Muscle layer of colon (tissue), 2 donors: Measurements from ENCODE around the gene TMEM88.
A peak's percentile ranks its signal among the peaks of the same experiment; 100 is the strongest.
"Not testable (repeated sequence)": the region's sequence is repeated elsewhere in the genome, so short reads cannot be mapped to it uniquely, and the experiment has no call there.

Experiments used
- H3K27ac ChIP-seq: one replicate; pipeline ENCODE4 v1.7.0; 2013; ENCODE audit warnings: low read depth, mild to moderate bottlenecking, low read length, moderate library complexity
- H3K27me3 ChIP-seq, 2 donors: one replicate each; pipeline ENCODE4 v1.7.0; 2013; ENCODE audit warnings: low read length in 2 of 2, mild to moderate bottlenecking in 2 of 2; ENCODE audit not compliant: insufficient read depth in 2 of 2, control insufficient read depth in 1 of 2
- H3K36me3 ChIP-seq: one replicate; pipeline ENCODE4 v1.7.0; 2013; ENCODE audit warnings: mild to moderate bottlenecking, low read length; ENCODE audit not compliant: insufficient read depth
- H3K4me1 ChIP-seq: one replicate; pipeline ENCODE4 v1.7.0; 2013; ENCODE audit warnings: mild to moderate bottlenecking, low read length; ENCODE audit not compliant: insufficient read depth
- H3K4me3 ChIP-seq, 2 donors: one replicate each; pipeline ENCODE4 v1.7.0; 2013; ENCODE audit warnings: low read length in 2 of 2, low read depth in 1 of 2, mild to moderate bottlenecking in 1 of 2, moderate library complexity in 1 of 2
- H3K9ac ChIP-seq: one replicate; pipeline ENCODE4 v1.7.0; 2013; ENCODE audit warnings: low read length
- H3K9me3 ChIP-seq: one replicate; pipeline ENCODE4 v1.7.0; 2013; ENCODE audit warnings: mild to moderate bottlenecking, low read length
- donor health status: abdominal sarcoma.
- donor health status: Adenocarcinoma of cecum.

TMEM88 gene

GRCh38 chr17:7854851-7855659 is at the start of gene TMEM88:
TMEM88 (plus strand) TSS chr17:7855066; CDS start chr17:7855075, 9 bp downstream.
- Histone ChIP-seq H3K36me3 (peaks cover 28% of the 10 kb centered on the region), H3K9ac (no peak within 1 kb of the TSS), H3K9me3 (no peaks in the 10 kb centered on the region), H3K27ac (peak within 1 kb of the TSS; percentile 89), H3K4me1 (peaks cover 39% of the 10 kb centered on the region), H3K4me3 (peak within 1 kb of the TSS in 1 of 2 donors; percentile 80), H3K27me3 (no peaks in the 10 kb centered on the region)

- H3K4me3 ChIP-seq, result no peak overlapping the region
- no peak overlapping the region for H3K9ac ChIP-seq
- H3K9me3 ChIP-seq, result no peaks in the 10 kb centered on the region
- no peak overlapping the region for H3K27ac ChIP-seq
- H3K27me3 ChIP-seq, result no peaks in the 10 kb centered on the region
- no peaks in the 10 kb centered on the region for H3K4me1 ChIP-seq
- H3K36me3 ChIP-seq, result no peaks in the 10 kb centered on the region
Measured at GRCh38 chr17:7806587-7806986, 48.3 kb upstream of the TMEM88 start.

DNA sequence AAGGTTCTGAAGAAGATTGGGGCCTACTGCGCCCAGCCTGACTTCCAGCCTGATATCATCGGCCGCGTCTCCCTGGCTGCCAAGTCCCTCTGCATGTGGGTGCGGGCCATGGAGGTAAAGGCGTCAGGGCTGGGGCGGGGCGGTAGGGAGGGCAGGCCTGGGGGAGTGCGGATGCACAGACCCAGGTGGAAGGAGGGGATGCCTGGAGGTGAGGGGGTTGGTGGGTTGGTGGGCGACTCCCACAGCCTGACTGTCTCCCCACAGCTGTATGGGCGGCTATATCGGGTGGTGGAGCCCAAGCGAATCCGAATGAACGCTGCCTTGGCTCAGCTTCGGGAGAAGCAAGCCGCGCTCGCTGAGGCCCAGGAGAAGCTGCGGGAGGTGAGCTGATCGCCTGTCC is 47.7 kb upstream of the TMEM88 start:
- Histone ChIP-seq H3K27ac (no peak overlapping the region), H3K4me1 (no peaks in the 10 kb centered on the region), H3K27me3 (no peaks in the 10 kb centered on the region), H3K9me3 (no peaks in the 10 kb centered on the region), H3K36me3 (no peaks in the 10 kb centered on the region), H3K9ac (no peak overlapping the region), H3K4me3 (no peak overlapping the region)

DNA sequence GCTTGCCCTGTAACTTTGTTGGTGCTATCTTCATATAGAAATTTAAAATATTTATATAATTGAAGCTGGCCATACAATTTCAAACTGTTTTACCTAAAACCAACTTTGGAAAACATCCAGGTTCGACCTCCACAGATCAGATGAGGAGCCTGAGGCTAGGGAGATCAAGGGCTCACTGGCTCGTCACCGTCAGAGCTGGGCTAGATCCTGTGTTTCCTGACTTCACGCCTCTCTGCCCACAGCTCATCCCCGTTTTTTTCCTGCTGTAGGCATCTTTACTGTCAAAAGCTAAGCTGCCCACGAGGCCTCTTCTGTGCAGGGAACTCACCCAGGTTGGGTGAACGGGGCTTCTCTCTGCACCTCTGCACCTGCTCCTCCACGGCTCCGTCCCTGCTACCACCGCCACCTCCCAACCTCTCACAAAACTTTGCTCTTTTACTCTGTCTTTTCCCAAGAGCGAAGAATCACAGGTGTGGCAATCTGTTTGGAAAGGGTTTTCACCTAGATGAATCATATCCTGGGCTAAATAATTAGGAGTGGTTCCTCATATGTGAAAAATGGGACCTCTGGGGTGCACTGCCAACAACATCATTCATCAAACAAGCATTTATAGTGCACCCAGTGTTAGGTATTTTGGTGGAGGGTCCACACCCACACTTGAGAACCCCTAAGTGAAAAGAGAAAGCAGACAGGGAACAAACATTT is 45.6 kb upstream of the TMEM88 start:
- Histone ChIP-seq H3K4me3 (no peak overlapping the region), H3K27me3 (no peaks in the 10 kb centered on the region), H3K36me3 (no peaks in the 10 kb centered on the region), H3K9ac (no peak overlapping the region), H3K27ac (no peak overlapping the region), H3K9me3 (no peaks in the 10 kb centered on the region), H3K4me1 (no peaks in the 10 kb centered on the region)

DNA sequence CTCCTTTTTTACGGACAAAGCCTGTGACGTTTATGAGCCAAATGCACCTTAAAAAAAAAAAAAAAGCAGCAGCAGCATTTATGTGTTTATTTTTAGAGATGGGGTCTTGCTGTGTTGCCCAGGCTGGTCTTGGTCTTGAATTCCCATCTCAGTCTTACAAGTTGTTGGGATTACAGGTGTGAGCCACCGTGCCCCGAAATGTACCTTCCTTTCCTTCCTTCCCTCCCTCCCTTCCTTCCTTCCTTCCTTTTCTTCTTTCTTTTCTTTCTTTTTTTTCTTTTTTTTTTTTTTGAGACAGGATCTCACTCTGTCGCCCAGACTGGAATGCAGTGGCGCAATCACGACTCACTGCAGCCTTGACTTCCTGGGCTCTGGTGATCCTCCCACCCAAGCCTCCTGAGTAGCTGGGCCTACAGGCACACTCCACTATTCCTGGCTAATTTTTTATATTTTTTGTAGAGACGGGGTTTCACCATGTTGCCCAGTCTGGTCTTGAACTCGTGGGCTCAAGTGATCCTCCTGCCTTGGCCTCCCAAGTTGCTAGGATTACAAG is 45.0 kb upstream of the TMEM88 start:
- not testable (repeated sequence) for H3K27ac ChIP-seq, H3K4me3 ChIP-seq, H3K27me3 ChIP-seq, H3K36me3 ChIP-seq, H3K4me1 ChIP-seq, H3K9ac ChIP-seq, H3K9me3 ChIP-seq

DNA sequence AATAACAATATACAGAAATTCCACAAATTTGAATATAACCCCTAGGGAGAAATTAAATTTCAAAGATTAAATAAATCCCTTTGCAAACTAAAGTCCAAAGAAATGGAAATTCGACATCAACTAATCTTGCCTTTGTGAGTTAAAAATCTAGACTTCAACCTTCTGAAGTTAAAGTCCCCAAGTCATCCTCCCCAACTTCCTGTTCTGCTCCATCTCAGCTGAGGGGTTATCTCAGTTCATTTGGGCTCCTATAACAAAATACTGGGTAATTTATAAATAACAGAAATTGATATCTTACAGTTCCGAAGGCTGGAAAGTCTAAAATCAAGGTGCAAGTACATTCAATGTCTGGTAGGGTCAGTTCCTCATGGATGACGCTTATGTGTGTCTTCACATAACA is 43.6 kb upstream of the TMEM88 start:
- no peak overlapping the region for H3K4me3 ChIP-seq
- H3K9ac ChIP-seq, result no peak overlapping the region
- no peaks in the 10 kb centered on the region for H3K27me3 ChIP-seq
- H3K27ac ChIP-seq, result no peak overlapping the region
- no peaks in the 10 kb centered on the region for H3K36me3 ChIP-seq
- H3K4me1 ChIP-seq, result no peaks in the 10 kb centered on the region
- H3K9me3 ChIP-seq, result no peaks in the 10 kb centered on the region

GRCh38 chr17:7814969-7815368 is 39.9 kb upstream of the TMEM88 start:
- Histone ChIP-seq H3K27me3 (no peaks in the 10 kb centered on the region), H3K4me3 (no peak overlapping the region), H3K36me3 (no peaks in the 10 kb centered on the region), H3K9me3 (no peaks in the 10 kb centered on the region), H3K4me1 (no peaks in the 10 kb centered on the region), H3K27ac (no peak overlapping the region), H3K9ac (no peak overlapping the region)

DNA sequence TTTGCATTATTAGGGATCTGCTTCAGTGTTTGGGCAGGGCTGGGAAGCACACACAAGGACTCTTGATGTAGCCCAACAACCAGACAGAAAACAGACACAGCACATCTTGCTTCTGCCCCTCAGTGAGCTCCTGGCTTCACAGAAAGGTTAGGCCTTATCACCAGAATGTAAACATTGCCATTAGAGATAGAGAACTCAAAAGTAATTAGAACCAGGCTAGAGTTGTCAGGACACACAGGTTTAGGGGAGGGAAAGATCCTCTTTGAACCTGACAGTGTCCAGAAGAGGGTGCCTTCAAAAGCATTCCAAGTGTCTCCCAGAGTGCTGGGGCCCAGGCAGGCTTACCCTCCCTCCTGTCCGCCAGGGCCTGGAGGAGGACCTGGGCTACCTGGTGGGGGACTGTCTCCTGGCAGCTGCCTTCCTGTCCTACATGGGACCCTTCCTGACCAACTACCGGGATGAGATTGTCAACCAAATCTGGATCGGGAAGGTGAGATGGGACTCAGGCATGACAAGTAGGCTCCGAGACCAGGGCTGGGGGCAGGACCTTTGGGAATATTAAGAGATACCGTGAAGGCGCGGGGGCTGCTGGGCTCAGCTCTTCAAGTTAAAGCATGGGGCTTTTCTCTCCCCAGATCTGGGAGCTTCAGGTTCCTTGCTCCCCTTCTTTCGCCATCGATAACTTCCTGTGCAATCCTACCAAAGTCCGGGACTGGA is 37.8 kb upstream of the TMEM88 start:
- Histone ChIP-seq H3K9me3 (no peaks in the 10 kb centered on the region), H3K27ac (no peak overlapping the region), H3K36me3 (no peaks in the 10 kb centered on the region), H3K4me1 (no peaks in the 10 kb centered on the region), H3K4me3 (no peak overlapping the region), H3K27me3 (no peaks in the 10 kb centered on the region), H3K9ac (no peak overlapping the region)

DNA sequence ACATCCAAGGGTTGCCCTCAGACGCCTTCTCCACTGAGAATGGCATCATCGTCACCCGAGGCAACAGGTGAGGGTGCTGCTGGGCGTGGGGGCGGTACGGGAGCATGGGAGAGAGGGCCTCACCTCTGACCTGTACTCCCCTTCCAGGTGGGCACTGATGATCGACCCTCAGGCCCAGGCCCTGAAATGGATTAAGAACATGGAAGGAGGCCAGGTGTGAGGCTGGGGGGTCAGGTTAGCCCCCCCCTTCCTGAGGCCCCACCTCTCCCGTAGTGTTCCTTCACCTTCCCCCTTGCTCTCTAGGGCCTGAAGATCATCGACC is 37.3 kb upstream of the TMEM88 start:
- H3K9ac ChIP-seq, result no peak overlapping the region

GRCh38 chr17:7818026-7818425 is 36.8 kb upstream of the TMEM88 start:
- H3K27ac ChIP-seq, result no peak overlapping the region
- H3K9me3 ChIP-seq, result no peaks in the 10 kb centered on the region
- H3K27me3 ChIP-seq, result no peaks in the 10 kb centered on the region
- H3K9ac ChIP-seq, result no peak overlapping the region
- no peaks in the 10 kb centered on the region for H3K4me1 ChIP-seq
- H3K4me3 ChIP-seq, result no peak overlapping the region
- no peaks in the 10 kb centered on the region for H3K36me3 ChIP-seq

More for the DNA sequence above, 37.3 kb upstream of the TMEM88 start:
- Histone ChIP-seq H3K27me3 (no peaks in the 10 kb centered on the region), H3K4me1 (no peaks in the 10 kb centered on the region), H3K9me3 (no peaks in the 10 kb centered on the region), H3K36me3 (no peaks in the 10 kb centered on the region), H3K27ac (no peak overlapping the region), H3K4me3 (no peak overlapping the region)
